ENCODE results near the gene TWIST2.

The TWIST2 gene

GRCh38 chr2:238866656-238867277 lies 18.9 kb downstream of the TWIST2 start:
- TF ChIP-seq FOXM1 (IDR thresholded peaks at IDR 0.05; ENCODE audit: borderline replicate concordance, low read depth) (no peak), YY1 (IDR thresholded peaks at IDR 0.05; ENCODE audit: low read depth) (no peak), CREB1 (IDR thresholded peaks at IDR 0.05; ENCODE audit: low read depth) (no peak), MAX (IDR thresholded peaks at IDR 0.05) (no peak)

GRCh38 chr2:238868067-238868524 lies 20.2 kb downstream of the TWIST2 start:
- TF ChIP-seq NFIC (IDR thresholded peaks at IDR 0.05) (no peak), EP300 (IDR thresholded peaks at IDR 0.05; ENCODE audit: borderline replicate concordance) (no peak), RAD21 (IDR thresholded peaks at IDR 0.05; ENCODE audit: low read depth) (no peak), FOXM1 (IDR thresholded peaks at IDR 0.05; ENCODE audit: borderline replicate concordance, low read depth) (no peak), CREB1 (IDR thresholded peaks at IDR 0.05; ENCODE audit: low read depth) (no peak), TAF1 (IDR thresholded peaks at IDR 0.05; ENCODE audit: low read depth) (no peak), USF1 (IDR thresholded peaks at IDR 0.05) (no peak)

GRCh38 chr2:238868616-238869292 lies 20.9 kb downstream of the TWIST2 start:
- no peak for TF ChIP-seq CREB1 (IDR thresholded peaks at IDR 0.05; ENCODE audit: low read depth)
- no peak for TF ChIP-seq REST (IDR thresholded peaks at IDR 0.05; ENCODE audit: low read depth)
- TF ChIP-seq TAF1 (IDR thresholded peaks at IDR 0.05; ENCODE audit: low read depth): no peak
- no peak for TF ChIP-seq EP300 (IDR thresholded peaks at IDR 0.05; ENCODE audit: borderline replicate concordance)
- TF ChIP-seq MAX (IDR thresholded peaks at IDR 0.05): no peak
- TF ChIP-seq NFIC (IDR thresholded peaks at IDR 0.05): no peak
- TF ChIP-seq EGR1 (IDR thresholded peaks at IDR 0.05): no peak
- no peak for TF ChIP-seq RAD21 (IDR thresholded peaks at IDR 0.05; ENCODE audit: low read depth)
- TF ChIP-seq USF1 (IDR thresholded peaks at IDR 0.05): no peak
- no peak for TF ChIP-seq TEAD4 (IDR thresholded peaks at IDR 0.05)
- no peak for TF ChIP-seq ZBTB7A (IDR thresholded peaks at IDR 0.05; ENCODE audit: low read depth)
- no peak for TF ChIP-seq FOXM1 (IDR thresholded peaks at IDR 0.05; ENCODE audit: borderline replicate concordance, low read depth)

GRCh38 chr2:238869293-238870124 lies 21.6 kb downstream of the TWIST2 start:
- TF ChIP-seq ZBTB7A (IDR thresholded peaks at IDR 0.05; ENCODE audit: low read depth): no peak

GRCh38 chr2:238870261-238870660 lies 22.4 kb downstream of the TWIST2 start:
- no peak for TF ChIP-seq CEBPB (IDR thresholded peaks at IDR 0.05)

- no peak for TF ChIP-seq NFIC (IDR thresholded peaks at IDR 0.05)
- TF ChIP-seq REST (IDR thresholded peaks at IDR 0.05; ENCODE audit: low read depth): no peak
- TF ChIP-seq YY1 (IDR thresholded peaks at IDR 0.05; ENCODE audit: low read depth): no peak
- TF ChIP-seq TCF12 (IDR thresholded peaks at IDR 0.05; ENCODE audit: low read depth): no peak
- no peak for TF ChIP-seq ZBTB7A (IDR thresholded peaks at IDR 0.05; ENCODE audit: low read depth)
- no peak for TF ChIP-seq MAX (IDR thresholded peaks at IDR 0.05)
- no peak for TF ChIP-seq CEBPB (IDR thresholded peaks at IDR 0.05)
- no peak for TF ChIP-seq EP300 (IDR thresholded peaks at IDR 0.05; ENCODE audit: borderline replicate concordance)
- TF ChIP-seq CREB1 (IDR thresholded peaks at IDR 0.05; ENCODE audit: low read depth): no peak
- TF ChIP-seq USF1 (IDR thresholded peaks at IDR 0.05): no peak
- TF ChIP-seq RAD21 (IDR thresholded peaks at IDR 0.05; ENCODE audit: low read depth): no peak
- no peak for TF ChIP-seq TAF1 (IDR thresholded peaks at IDR 0.05; ENCODE audit: low read depth)
- no peak for TF ChIP-seq TEAD4 (IDR thresholded peaks at IDR 0.05)
These were observed 24.1 kb downstream of the TWIST2 start for GRCh38 chr2:238872026-238872425.
